SK-N-SH (cell line): Measurements from ENCODE around the gene HPRT1. TPM values are rescaled to one million over a fixed set of nuclear protein-coding genes. Genes with fewer than 3 reads are reported as not detected.

ENCODE experiments used
- CTCF ChIA-PET: fragments of 300-600, 350-600 bp; formaldehyde crosslinking; extraction: SDS; loops from one replicate; lab custom pipeline; 2021; lab: Yijun Ruan, JAX
- POLR2A ChIA-PET: fragments of 350-600 bp; sonication (Branson Sonifier 250); formaldehyde crosslinking; extraction: SDS; loops from one replicate; lab custom pipeline; 2020; ENCODE audit warnings: antibody characterized with exemption, inconsistent platforms; lab: Yijun Ruan, JAX
- DNase-seq: peaks from one replicate; pipeline ENCODE4 v3.0.0; 2012
- H2AFZ ChIP-seq: fragments of 200-600 bp; sonication (generic); 2 replicates; pipeline ENCODE4 v1.8.1; 2016; ENCODE audit warnings: antibody characterized with exemption, mild to moderate bottlenecking, low read depth
- H3F3A ChIP-seq: fragments of 200-600 bp; sonication (generic); replicated peaks from 2 replicates; pipeline ENCODE3; 2016; ENCODE audit warnings: antibody characterized with exemption, mild to moderate bottlenecking; ENCODE audit not compliant: insufficient read depth
- H3K27ac ChIP-seq, 2 experiments: fragments of 200-500 bp in 1 of 2; fragments of 200-600 bp in 1 of 2; sonication (Bioruptor generic) in 1 of 2; sonication (generic), shearing (Covaris generic) in 1 of 2; 2 replicates each; pipeline versions ENCODE4 v1.5.1 to v1.6.1; 2014 to 2016; ENCODE audit warnings: low read depth in 2 of 2, inconsistent platforms in 1 of 2, low read length in 1 of 2, mild to moderate bottlenecking in 1 of 2, mixed read lengths in 1 of 2
- H3K27me3 ChIP-seq: fragments of 200-600 bp; sonication (generic), shearing (Covaris generic); 2 replicates; pipeline ENCODE4 v1.6.1; 2016; ENCODE audit warnings: mixed run types; ENCODE audit not compliant: insufficient read depth
- H3K36me3 ChIP-seq, 2 experiments: fragments of 200-500 bp in 1 of 2; fragments of 200-600 bp in 1 of 2; sonication (Bioruptor generic) in 1 of 2; sonication (generic) in 1 of 2; replicated peaks in 1 of 2; 2 replicates each; pipeline versions ENCODE3 to v1.5.1; 2014 to 2016; ENCODE audit warnings: low read length in 1 of 2, mild to moderate bottlenecking in 1 of 2; ENCODE audit not compliant: insufficient read depth in 2 of 2, control insufficient read depth in 1 of 2
- H3K4me1 ChIP-seq, 2 experiments: fragments of 200-500 bp in 1 of 2; fragments of 200-600 bp in 1 of 2; sonication (Bioruptor generic) in 1 of 2; sonication (generic), shearing (Covaris generic) in 1 of 2; 2 replicates each; pipeline versions ENCODE4 v1.5.1 to v1.6.1; 2014 to 2016; ENCODE audit warnings: low read depth in 1 of 2, low read length in 1 of 2, mixed run types in 1 of 2; ENCODE audit not compliant: insufficient read depth in 2 of 2, control insufficient read depth in 1 of 2
- H3K4me2 ChIP-seq: fragments of 200-600 bp; sonication (generic), shearing (Covaris generic); 2 replicates; pipeline ENCODE4 v1.6.1; 2017; ENCODE audit warnings: mixed run types
- H3K4me3 ChIP-seq, 2 experiments: fragments of 200-500 bp in 1 of 2; fragments of 200-600 bp in 1 of 2; sonication (Bioruptor generic) in 1 of 2; sonication (generic), shearing (Covaris generic) in 1 of 2; 2 replicates each; pipeline versions ENCODE4 v1.5.1 to v1.8.1; 2014 to 2016; ENCODE audit warnings: low read depth in 2 of 2, inconsistent platforms in 1 of 2, low read length in 1 of 2, mild to moderate bottlenecking in 1 of 2, mixed read lengths in 1 of 2, moderate library complexity in 1 of 2
- H3K79me2 ChIP-seq: fragments of 200-600 bp; sonication (generic); 2 replicates; pipeline ENCODE4 v1.8.1; 2017; ENCODE audit warnings: mild to moderate bottlenecking; ENCODE audit not compliant: insufficient read depth
- H3K9ac ChIP-seq: fragments of 200-600 bp; sonication (generic); 2 replicates; pipeline ENCODE4 v1.6.1; 2017; ENCODE audit warnings: mixed run types
- H3K9me2 ChIP-seq: fragments of 200-600 bp; sonication (generic); 2 replicates; pipeline ENCODE4 v1.6.1; 2017; ENCODE audit warnings: mixed run types
- H3K9me3 ChIP-seq: fragments of 200-600 bp; sonication (generic); 2 replicates; pipeline ENCODE4 v1.6.1; 2017; ENCODE audit warnings: mixed run types, mild to moderate bottlenecking, moderate library complexity
- H4K20me1 ChIP-seq: fragments of 200-600 bp; sonication (generic); 2 replicates; pipeline ENCODE4 v1.6.1; 2017; ENCODE audit warnings: mild to moderate bottlenecking, mixed run types; ENCODE audit not compliant: insufficient read depth
- EP300 ChIP-seq, 2 experiments: IDR thresholded peaks; 2 replicates each; pipeline versions ENCODE4 v1.4.0 to v1.6.1; 2012; ENCODE audit warnings: borderline replicate concordance in 1 of 2, low read depth in 1 of 2, low read length in 1 of 2
- FOSL2 ChIP-seq: IDR thresholded peaks from 2 replicates; pipeline ENCODE4 v1.4.0; 2012; ENCODE audit warnings: low read depth, mild to moderate bottlenecking, moderate library complexity, borderline replicate concordance
- GABPA ChIP-seq: IDR thresholded peaks from 2 replicates; pipeline ENCODE4 v1.4.0; 2012; ENCODE audit warnings: low read depth, mild to moderate bottlenecking
- GATA2 ChIP-seq: sonication (generic); formaldehyde crosslinking; IDR thresholded peaks from 2 replicates; pipeline ENCODE4 v1.5.0; 2020; ENCODE audit warnings: mild to moderate bottlenecking, missing genetic modification reagents
- JUND ChIP-seq: IDR thresholded peaks from 2 replicates; pipeline ENCODE4 v1.4.0; 2012
- RCOR1 ChIP-seq: fragments of 150-350 bp; IDR thresholded peaks from 2 replicates; pipeline ENCODE4 v1.6.1; 2017; ENCODE audit warnings: antibody characterized with exemption, low read length
- RFX5 ChIP-seq: IDR thresholded peaks from 2 replicates; pipeline ENCODE4 v1.6.1; 2012; ENCODE audit warnings: mild to moderate bottlenecking, improper control_type of control experiment, low read length
- RXRA ChIP-seq: IDR thresholded peaks from 2 replicates; pipeline ENCODE4 v1.4.0; 2012; ENCODE audit warnings: low read depth, mild to moderate bottlenecking, borderline replicate concordance
- SIN3A ChIP-seq: IDR thresholded peaks from 2 replicates; pipeline ENCODE4 v1.6.1; 2012; ENCODE audit warnings: low read depth, mild to moderate bottlenecking, low read length, moderate library complexity, borderline replicate concordance
- TAF1 ChIP-seq: IDR thresholded peaks from 2 replicates; pipeline ENCODE4 v1.6.1; 2012; ENCODE audit warnings: low read depth, mild to moderate bottlenecking, low read length, moderate library complexity, borderline replicate concordance
- TCF12 ChIP-seq: IDR thresholded peaks from 2 replicates; pipeline ENCODE4 v1.4.0; 2012
- TEAD4 ChIP-seq: IDR thresholded peaks from 2 replicates; pipeline ENCODE4 v1.4.0; 2012; ENCODE audit warnings: mild to moderate bottlenecking, borderline replicate concordance; ENCODE audit not compliant: insufficient read depth
- YY1 ChIP-seq: IDR thresholded peaks from 2 replicates; pipeline ENCODE4 v1.4.0; 2012; ENCODE audit warnings: low read depth, mild to moderate bottlenecking
- WGBS: methylation state at CpG from one replicate; pipeline ENCODE4 v1.1.6; 2017; ENCODE audit warnings: low lambda C conversion rate; 5-methylcytosine and 5-hydroxymethylcytosine counted together
- polyA plus RNA-seq, 3 experiments: library from polyadenylated mRNA; depleted of rRNA; stranded (reverse); fragments of >200 nt; gene quantifications; 2 replicates each; pipeline ENCODE4 v1.2.3, GENCODE V29; 2012
- TF ChIP-seq, protein P1 (sequence below): fragments of 150-350 bp; IDR thresholded peaks from 2 replicates; pipeline ENCODE4 v1.6.1; 2017; ENCODE audit warnings: antibody characterized with exemption, low read length, low read depth, borderline replicate concordance
- TF ChIP-seq, protein P2 (sequence below): fragments of 200-600 bp; sonication (generic); IDR thresholded peaks from 2 replicates; pipeline ENCODE4 v1.6.1; 2017; ENCODE audit warnings: antibody characterized with exemption, mild to moderate bottlenecking, moderate library complexity
- TF ChIP-seq, protein P3 (sequence below): IDR thresholded peaks from 2 replicates; pipeline ENCODE4 v1.4.0; 2012; ENCODE audit warnings: low read depth, borderline replicate concordance
- TF ChIP-seq, protein P4 (sequence below): fragments of 150-350 bp; IDR thresholded peaks from 2 replicates; pipeline ENCODE4 v1.6.1; 2016; ENCODE audit warnings: mild to moderate bottlenecking, low read depth, low read length
- TF ChIP-seq, protein P5 (sequence below): IDR thresholded peaks from 2 replicates; pipeline ENCODE4 v1.6.1; 2012; ENCODE audit warnings: mild to moderate bottlenecking, low read depth, low read length, moderate library complexity

Gene HPRT1
- polyA plus RNA-seq, 1 of the 3 experiments (the other 2 are of a cell fraction): 42.3 TPM

DNA sequence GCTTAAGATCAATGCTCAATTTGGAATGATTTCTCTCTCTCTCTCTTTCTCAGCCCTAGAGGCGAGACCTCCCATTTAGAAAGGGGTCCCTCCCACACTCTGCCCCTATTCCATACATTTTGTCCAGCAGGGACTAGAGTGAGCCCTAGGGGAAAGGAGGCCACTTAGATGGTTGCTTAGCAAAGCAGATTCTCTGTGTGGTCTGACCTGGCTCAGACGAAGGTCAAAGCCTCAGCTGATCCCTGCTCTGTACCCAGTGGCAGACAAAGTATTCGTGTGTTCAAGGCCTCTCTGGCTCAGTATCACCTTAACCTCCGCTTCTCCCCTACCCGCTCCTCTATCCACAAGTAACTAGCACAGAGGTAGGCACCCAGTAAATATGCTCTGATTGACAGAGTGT is 78.4 kb downstream of the HPRT1 start:
- no peaks in the 10 kb centered on the region for H3K36me3 ChIP-seq
- H3F3A ChIP-seq: peaks cover 31% of the 10 kb centered on the region
- no peak overlapping the region for H2AFZ ChIP-seq
- no peaks in the 10 kb centered on the region for H3K27me3 ChIP-seq
- no peak for TF ChIP-seq FOSL2
- TF ChIP-seq TCF12: no peak
- no peak for TF ChIP-seq RCOR1
- TF ChIP-seq, protein P1, sequence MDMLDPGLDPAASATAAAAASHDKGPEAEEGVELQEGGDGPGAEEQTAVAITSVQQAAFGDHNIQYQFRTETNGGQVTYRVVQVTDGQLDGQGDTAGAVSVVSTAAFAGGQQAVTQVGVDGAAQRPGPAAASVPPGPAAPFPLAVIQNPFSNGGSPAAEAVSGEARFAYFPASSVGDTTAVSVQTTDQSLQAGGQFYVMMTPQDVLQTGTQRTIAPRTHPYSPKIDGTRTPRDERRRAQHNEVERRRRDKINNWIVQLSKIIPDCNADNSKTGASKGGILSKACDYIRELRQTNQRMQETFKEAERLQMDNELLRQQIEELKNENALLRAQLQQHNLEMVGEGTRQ: no peak
- no peak for TF ChIP-seq RFX5
- TF ChIP-seq GATA2 (CRISPR knock-in tag): no peak
- no peak for TF ChIP-seq TAF1
- TF ChIP-seq, protein P2, sequence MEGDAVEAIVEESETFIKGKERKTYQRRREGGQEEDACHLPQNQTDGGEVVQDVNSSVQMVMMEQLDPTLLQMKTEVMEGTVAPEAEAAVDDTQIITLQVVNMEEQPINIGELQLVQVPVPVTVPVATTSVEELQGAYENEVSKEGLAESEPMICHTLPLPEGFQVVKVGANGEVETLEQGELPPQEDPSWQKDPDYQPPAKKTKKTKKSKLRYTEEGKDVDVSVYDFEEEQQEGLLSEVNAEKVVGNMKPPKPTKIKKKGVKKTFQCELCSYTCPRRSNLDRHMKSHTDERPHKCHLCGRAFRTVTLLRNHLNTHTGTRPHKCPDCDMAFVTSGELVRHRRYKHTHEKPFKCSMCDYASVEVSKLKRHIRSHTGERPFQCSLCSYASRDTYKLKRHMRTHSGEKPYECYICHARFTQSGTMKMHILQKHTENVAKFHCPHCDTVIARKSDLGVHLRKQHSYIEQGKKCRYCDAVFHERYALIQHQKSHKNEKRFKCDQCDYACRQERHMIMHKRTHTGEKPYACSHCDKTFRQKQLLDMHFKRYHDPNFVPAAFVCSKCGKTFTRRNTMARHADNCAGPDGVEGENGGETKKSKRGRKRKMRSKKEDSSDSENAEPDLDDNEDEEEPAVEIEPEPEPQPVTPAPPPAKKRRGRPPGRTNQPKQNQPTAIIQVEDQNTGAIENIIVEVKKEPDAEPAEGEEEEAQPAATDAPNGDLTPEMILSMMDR: no peak
- TF ChIP-seq TEAD4: no peak
- TF ChIP-seq, protein P3, sequence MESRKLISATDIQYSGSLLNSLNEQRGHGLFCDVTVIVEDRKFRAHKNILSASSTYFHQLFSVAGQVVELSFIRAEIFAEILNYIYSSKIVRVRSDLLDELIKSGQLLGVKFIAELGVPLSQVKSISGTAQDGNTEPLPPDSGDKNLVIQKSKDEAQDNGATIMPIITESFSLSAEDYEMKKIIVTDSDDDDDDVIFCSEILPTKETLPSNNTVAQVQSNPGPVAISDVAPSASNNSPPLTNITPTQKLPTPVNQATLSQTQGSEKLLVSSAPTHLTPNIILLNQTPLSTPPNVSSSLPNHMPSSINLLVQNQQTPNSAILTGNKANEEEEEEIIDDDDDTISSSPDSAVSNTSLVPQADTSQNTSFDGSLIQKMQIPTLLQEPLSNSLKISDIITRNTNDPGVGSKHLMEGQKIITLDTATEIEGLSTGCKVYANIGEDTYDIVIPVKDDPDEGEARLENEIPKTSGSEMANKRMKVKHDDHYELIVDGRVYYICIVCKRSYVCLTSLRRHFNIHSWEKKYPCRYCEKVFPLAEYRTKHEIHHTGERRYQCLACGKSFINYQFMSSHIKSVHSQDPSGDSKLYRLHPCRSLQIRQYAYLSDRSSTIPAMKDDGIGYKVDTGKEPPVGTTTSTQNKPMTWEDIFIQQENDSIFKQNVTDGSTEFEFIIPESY: no peak
- TF ChIP-seq EP300 (IDR thresholded peaks at IDR 0.05; ENCODE audit: borderline replicate concordance in 1 of 2, low read depth in 1 of 2, low read length in 1 of 2): no peak
- no peak for TF ChIP-seq JUND
- TF ChIP-seq SIN3A: no peak
- no peak for TF ChIP-seq GABPA
- TF ChIP-seq, protein P4, sequence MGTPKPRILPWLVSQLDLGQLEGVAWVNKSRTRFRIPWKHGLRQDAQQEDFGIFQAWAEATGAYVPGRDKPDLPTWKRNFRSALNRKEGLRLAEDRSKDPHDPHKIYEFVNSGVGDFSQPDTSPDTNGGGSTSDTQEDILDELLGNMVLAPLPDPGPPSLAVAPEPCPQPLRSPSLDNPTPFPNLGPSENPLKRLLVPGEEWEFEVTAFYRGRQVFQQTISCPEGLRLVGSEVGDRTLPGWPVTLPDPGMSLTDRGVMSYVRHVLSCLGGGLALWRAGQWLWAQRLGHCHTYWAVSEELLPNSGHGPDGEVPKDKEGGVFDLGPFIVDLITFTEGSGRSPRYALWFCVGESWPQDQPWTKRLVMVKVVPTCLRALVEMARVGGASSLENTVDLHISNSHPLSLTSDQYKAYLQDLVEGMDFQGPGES: no peak
- TF ChIP-seq RXRA: no peak
- no peak for TF ChIP-seq YY1
- TF ChIP-seq, protein P5, sequence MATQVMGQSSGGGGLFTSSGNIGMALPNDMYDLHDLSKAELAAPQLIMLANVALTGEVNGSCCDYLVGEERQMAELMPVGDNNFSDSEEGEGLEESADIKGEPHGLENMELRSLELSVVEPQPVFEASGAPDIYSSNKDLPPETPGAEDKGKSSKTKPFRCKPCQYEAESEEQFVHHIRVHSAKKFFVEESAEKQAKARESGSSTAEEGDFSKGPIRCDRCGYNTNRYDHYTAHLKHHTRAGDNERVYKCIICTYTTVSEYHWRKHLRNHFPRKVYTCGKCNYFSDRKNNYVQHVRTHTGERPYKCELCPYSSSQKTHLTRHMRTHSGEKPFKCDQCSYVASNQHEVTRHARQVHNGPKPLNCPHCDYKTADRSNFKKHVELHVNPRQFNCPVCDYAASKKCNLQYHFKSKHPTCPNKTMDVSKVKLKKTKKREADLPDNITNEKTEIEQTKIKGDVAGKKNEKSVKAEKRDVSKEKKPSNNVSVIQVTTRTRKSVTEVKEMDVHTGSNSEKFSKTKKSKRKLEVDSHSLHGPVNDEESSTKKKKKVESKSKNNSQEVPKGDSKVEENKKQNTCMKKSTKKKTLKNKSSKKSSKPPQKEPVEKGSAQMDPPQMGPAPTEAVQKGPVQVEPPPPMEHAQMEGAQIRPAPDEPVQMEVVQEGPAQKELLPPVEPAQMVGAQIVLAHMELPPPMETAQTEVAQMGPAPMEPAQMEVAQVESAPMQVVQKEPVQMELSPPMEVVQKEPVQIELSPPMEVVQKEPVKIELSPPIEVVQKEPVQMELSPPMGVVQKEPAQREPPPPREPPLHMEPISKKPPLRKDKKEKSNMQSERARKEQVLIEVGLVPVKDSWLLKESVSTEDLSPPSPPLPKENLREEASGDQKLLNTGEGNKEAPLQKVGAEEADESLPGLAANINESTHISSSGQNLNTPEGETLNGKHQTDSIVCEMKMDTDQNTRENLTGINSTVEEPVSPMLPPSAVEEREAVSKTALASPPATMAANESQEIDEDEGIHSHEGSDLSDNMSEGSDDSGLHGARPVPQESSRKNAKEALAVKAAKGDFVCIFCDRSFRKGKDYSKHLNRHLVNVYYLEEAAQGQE: no peak
- TF ChIP-seq, all 33 proteins: peak for 0
- H3K9me2 ChIP-seq: no peaks in the 10 kb centered on the region
- CTCF ChIA-PET: interaction anchor here (0.6 to 2.2 kb wide), 2 partner anchors 18 to 331 kb away, joined by 3 to 9 read pairs; no protein-coding TSS in a partner anchor
- DNase-seq: no peak
- peaks cover 0 to 3% of the 10 kb centered on the region in 2 experiments; a peak in 3 of 4 replicates for H3K4me1 ChIP-seq
- H3K4me2 ChIP-seq: no peak overlapping the region
- WGBS: 78% methylated on average over 5 of the region's 5 CpGs
- peak overlapping the region in 1 of 2 experiments; percentile 84; a peak in 1 of 4 replicates for H3K27ac ChIP-seq
- H3K9me3 ChIP-seq: no peaks in the 10 kb centered on the region
- POLR2A ChIA-PET: no interaction called here
- no peaks in the 10 kb centered on the region for H3K79me2 ChIP-seq
- no peak overlapping the region for H3K9ac ChIP-seq
- no peaks in the 10 kb centered on the region for H4K20me1 ChIP-seq
- no peak overlapping the region for H3K4me3 ChIP-seq
